Endodermal cell (in vitro differentiated cells): ENCODE measurements around the gene TMIGD2. TPM values are rescaled to one million over a fixed set of nuclear protein-coding genes. Genes with fewer than 3 reads are reported as not detected.

ENCODE experiments used
- DNase-seq: peaks from one replicate; pipeline ENCODE4 v3.0.0-alpha.2; 2017
- H3K27ac ChIP-seq: 2 replicates; pipeline ENCODE4 v1.5.1; 2013; ENCODE audit warnings: mild to moderate bottlenecking, low read depth, low read length, moderate library complexity
- H3K27me3 ChIP-seq: 2 replicates; pipeline ENCODE4 v1.6.1; 2013; ENCODE audit warnings: mild to moderate bottlenecking, low read length, moderate library complexity; ENCODE audit not compliant: insufficient read depth, control insufficient read depth, poor library complexity, severe bottlenecking
- H3K36me3 ChIP-seq: 2 replicates; pipeline ENCODE4 v1.7.0; 2013; ENCODE audit warnings: mild to moderate bottlenecking, low read length, moderate library complexity; ENCODE audit not compliant: control insufficient read depth, insufficient read depth
- H3K4me1 ChIP-seq: one replicate; pipeline ENCODE4 v1.7.0; 2013; ENCODE audit warnings: low read length; ENCODE audit not compliant: control insufficient read depth, insufficient read depth
- H3K4me3 ChIP-seq: 2 replicates; pipeline ENCODE4 v1.5.1; 2013; ENCODE audit warnings: mild to moderate bottlenecking, low read length, moderate library complexity
- H3K9ac ChIP-seq: 2 replicates; pipeline ENCODE4 v1.6.1; 2013; ENCODE audit warnings: mild to moderate bottlenecking, low read length, moderate library complexity; ENCODE audit not compliant: poor library complexity, severe bottlenecking; ENCODE audit errors: extremely low read depth
- H3K9me3 ChIP-seq: 2 replicates; pipeline ENCODE4 v1.6.1; 2013; ENCODE audit warnings: mild to moderate bottlenecking, low read length, moderate library complexity; ENCODE audit not compliant: control insufficient read depth
- H3K27ac Mint-ChIP-seq: 2 replicates; pipeline ENCODE4 v1.8.0; 2020; ENCODE audit warnings: mixed read lengths
- H3K27me3 Mint-ChIP-seq: 2 replicates; pipeline ENCODE4 v1.8.0; 2021; ENCODE audit warnings: mild to moderate bottlenecking, mixed read lengths; ENCODE audit not compliant: insufficient read depth
- H3K36me3 Mint-ChIP-seq: 2 replicates; pipeline ENCODE4 v1.8.0; 2020; ENCODE audit warnings: low read depth, mixed read lengths
- H3K4me1 Mint-ChIP-seq: 2 replicates; pipeline ENCODE4 v1.8.0; 2020; ENCODE audit warnings: mixed read lengths
- H3K4me3 Mint-ChIP-seq: 2 replicates; pipeline ENCODE4 v1.8.0; 2020; ENCODE audit warnings: mild to moderate bottlenecking, moderate library complexity, mixed read lengths
- H3K9me3 Mint-ChIP-seq: 2 replicates; pipeline ENCODE4 v1.8.0; 2020; ENCODE audit warnings: mild to moderate bottlenecking, mixed read lengths
- WGBS, 2 experiments: methylation state at CpG; one replicate each; pipeline versions ENCODE4 v1.1.5 to v1.1.7; 2013; ENCODE audit warnings: missing lambda C conversion rate in 2 of 2, mixed read lengths in 1 of 2; ENCODE audit not compliant: insufficient coverage in 1 of 2, insufficient read length in 1 of 2; 5-methylcytosine and 5-hydroxymethylcytosine counted together
- total RNA-seq, 2 donors: library from RNA; stranded (reverse); fragmentation: NEBNext Ultra II Directional in 1 of 2; extraction: Animal tissue kit (Norgen Biotek cat#: 25700) in 1 of 2; gene quantifications; 2 replicates in 1 of 2; 3 replicates in 1 of 2; pipeline ENCODE4 v1.2.1, GENCODE V29; 2021
- TF ChIP-seq, protein P1 (sequence below): fragments of 200-600 bp; sonication (generic); conservative IDR thresholded peaks from 2 replicates; pipeline ENCODE4 v1.5.0; 2021; ENCODE audit warnings: antibody characterized with exemption, mild to moderate bottlenecking

TMIGD2 gene
- total RNA-seq, 2 donors from 2014 or later = 0.58 to 0.70 TPM

- Mint-ChIP-seq H3K4me1 (no peaks in the 10 kb centered on the region), H3K4me3 (no peak overlapping the region), H3K36me3 (peaks cover 44% of the 10 kb centered on the region), H3K27me3 (no peaks in the 10 kb centered on the region), H3K9me3 (peaks cover 31% of the 10 kb centered on the region), H3K27ac (no peak overlapping the region)
- 87 to 96% methylated on average over 4 to 7 of the region's 7 CpGs for WGBS, 2 experiments
- no peak for DNase-seq
- Histone ChIP-seq H3K27ac (no peak overlapping the region), H3K4me1 (no peaks in the 10 kb centered on the region), H3K36me3 (no peaks in the 10 kb centered on the region), H3K9ac (no peak overlapping the region), H3K27me3 (no peaks in the 10 kb centered on the region), H3K9me3 (peaks cover 10% of the 10 kb centered on the region), H3K4me3 (no peak overlapping the region)
- TF ChIP-seq, protein P1, sequence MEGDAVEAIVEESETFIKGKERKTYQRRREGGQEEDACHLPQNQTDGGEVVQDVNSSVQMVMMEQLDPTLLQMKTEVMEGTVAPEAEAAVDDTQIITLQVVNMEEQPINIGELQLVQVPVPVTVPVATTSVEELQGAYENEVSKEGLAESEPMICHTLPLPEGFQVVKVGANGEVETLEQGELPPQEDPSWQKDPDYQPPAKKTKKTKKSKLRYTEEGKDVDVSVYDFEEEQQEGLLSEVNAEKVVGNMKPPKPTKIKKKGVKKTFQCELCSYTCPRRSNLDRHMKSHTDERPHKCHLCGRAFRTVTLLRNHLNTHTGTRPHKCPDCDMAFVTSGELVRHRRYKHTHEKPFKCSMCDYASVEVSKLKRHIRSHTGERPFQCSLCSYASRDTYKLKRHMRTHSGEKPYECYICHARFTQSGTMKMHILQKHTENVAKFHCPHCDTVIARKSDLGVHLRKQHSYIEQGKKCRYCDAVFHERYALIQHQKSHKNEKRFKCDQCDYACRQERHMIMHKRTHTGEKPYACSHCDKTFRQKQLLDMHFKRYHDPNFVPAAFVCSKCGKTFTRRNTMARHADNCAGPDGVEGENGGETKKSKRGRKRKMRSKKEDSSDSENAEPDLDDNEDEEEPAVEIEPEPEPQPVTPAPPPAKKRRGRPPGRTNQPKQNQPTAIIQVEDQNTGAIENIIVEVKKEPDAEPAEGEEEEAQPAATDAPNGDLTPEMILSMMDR = no peak
These were observed 16.3 kb upstream of the TMIGD2 start for GRCh38 chr19:4318460-4318859.

DNA sequence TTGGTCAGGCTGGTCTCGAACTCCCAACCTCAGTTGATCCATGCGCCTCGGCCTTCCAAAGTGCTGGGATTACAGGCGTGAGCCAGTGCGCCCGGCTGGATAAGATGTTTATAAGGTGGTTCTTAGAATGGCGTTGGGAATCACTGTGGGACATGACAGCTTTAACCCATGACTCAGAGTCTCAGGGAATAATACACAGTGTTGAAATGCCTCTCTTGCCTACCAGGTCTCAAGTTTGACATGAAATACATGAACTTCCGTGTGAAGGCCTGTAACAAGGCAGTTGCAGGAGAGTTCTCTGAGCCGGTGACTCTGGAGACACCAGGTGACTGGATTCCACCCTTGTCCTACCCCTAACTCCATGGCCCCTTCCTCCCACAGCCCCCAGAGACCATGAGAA, 14.8 kb upstream of the TMIGD2 start:
- Histone ChIP-seq H3K9ac (no peak overlapping the region), H3K4me1 (no peaks in the 10 kb centered on the region), H3K27me3 (no peaks in the 10 kb centered on the region), H3K4me3 (no peak overlapping the region), H3K9me3 (peaks cover 10% of the 10 kb centered on the region), H3K36me3 (no peaks in the 10 kb centered on the region), H3K27ac (no peak overlapping the region)
- no peak overlapping the region for H3K4me3 Mint-ChIP-seq
- DNase-seq = no peak
- 95 to 98% methylated on average over 7 to 9 of the region's 9 CpGs for WGBS, 2 experiments
- TF ChIP-seq, protein P1 = no peak
- H3K4me1 Mint-ChIP-seq = no peaks in the 10 kb centered on the region
- H3K9me3 Mint-ChIP-seq = peaks cover 31% of the 10 kb centered on the region
- no peaks in the 10 kb centered on the region for H3K27me3 Mint-ChIP-seq
- no peak overlapping the region for H3K27ac Mint-ChIP-seq
- H3K36me3 Mint-ChIP-seq = peaks cover 49% of the 10 kb centered on the region

DNA sequence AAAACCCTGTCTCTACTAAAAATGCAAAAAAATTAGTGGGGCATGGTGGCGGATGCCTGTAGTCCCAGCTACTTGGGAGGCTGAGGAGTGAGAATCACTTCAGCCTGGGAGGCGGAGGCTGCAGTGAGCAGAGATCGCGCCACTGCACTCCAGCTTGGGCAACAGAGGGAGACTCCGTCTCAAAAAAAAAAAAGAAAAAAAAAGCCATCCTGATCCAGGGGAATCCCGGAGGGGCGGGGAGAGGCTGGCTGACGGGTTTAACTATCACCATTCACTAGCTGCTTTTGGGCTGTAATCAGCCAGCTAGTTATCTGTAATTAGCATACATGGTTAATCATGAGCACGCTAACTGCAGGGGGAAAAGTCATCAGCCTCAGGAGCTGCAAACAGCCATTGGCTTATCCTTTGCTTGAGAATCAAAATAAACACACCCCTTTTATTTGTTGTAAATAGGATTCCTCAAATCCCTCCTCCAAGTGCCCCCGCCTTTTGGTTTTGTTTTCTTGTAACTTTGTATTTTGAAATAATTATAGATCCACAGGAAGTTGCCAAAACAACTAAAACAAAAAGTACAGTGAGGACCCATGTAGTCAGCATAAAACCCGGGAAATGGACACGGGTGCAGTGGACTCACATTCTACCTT, 11.8 kb upstream of the TMIGD2 start:
- Mint-ChIP-seq H3K27ac (no peak overlapping the region), H3K36me3 (peaks cover 58% of the 10 kb centered on the region), H3K4me3 (no peak overlapping the region), H3K27me3 (no peaks in the 10 kb centered on the region), H3K9me3 (peaks cover 13% of the 10 kb centered on the region), H3K4me1 (no peaks in the 10 kb centered on the region)
- H3K36me3 ChIP-seq = peaks cover 5% of the 10 kb centered on the region
- TF ChIP-seq, protein P1 = no peak
- no peaks in the 10 kb centered on the region for H3K4me1 ChIP-seq
- H3K9ac ChIP-seq = no peak overlapping the region
- 85 to 93% methylated on average over 8 to 11 of the region's 12 CpGs for WGBS, 2 experiments
- no peaks in the 10 kb centered on the region for H3K9me3 ChIP-seq
- DNase-seq = no peak
- no peak overlapping the region for H3K4me3 ChIP-seq
- H3K27me3 ChIP-seq = no peaks in the 10 kb centered on the region
- no peak overlapping the region for H3K27ac ChIP-seq
